Nephron (organoid): ENCODE measurements around the gene OGDHL.

Experiments used
- H3K27ac Mint-ChIP-seq, 3 experiments: 2 replicates each; pipeline ENCODE4 v1.8.0; 2020; ENCODE audit warnings: mixed read lengths in 3 of 3, mild to moderate bottlenecking in 2 of 3, moderate library complexity in 1 of 3
- H3K27me3 Mint-ChIP-seq: 2 replicates; pipeline ENCODE4 v1.8.0; 2021; ENCODE audit warnings: low read depth, mild to moderate bottlenecking, moderate library complexity, mixed read lengths
- H3K36me3 Mint-ChIP-seq: 2 replicates; pipeline ENCODE4 v1.8.0; 2020; ENCODE audit warnings: low read depth, mixed read lengths
- H3K4me1 Mint-ChIP-seq: 2 replicates; pipeline ENCODE4 v1.8.0; 2020; ENCODE audit warnings: mixed read lengths
- H3K4me3 Mint-ChIP-seq, 3 experiments: 2 replicates each; pipeline ENCODE4 v1.8.0; 2020; ENCODE audit warnings: mild to moderate bottlenecking in 3 of 3, mixed read lengths in 3 of 3, moderate library complexity in 2 of 3
- H3K9me3 Mint-ChIP-seq: 2 replicates; pipeline ENCODE4 v1.8.0; 2020; ENCODE audit warnings: mixed read lengths
- CTCF ChIP-seq, 3 experiments: fragments of 200-600 bp; sonication (generic); IDR thresholded peaks; one replicate each; pipeline ENCODE4 v1.5.0; 2021; ENCODE audit warnings: antibody characterized with exemption in 3 of 3; ENCODE audit not compliant: unreplicated experiment in 3 of 3

OGDHL gene

GRCh38 chr10:49744091-49744685 lies 17.9 kb downstream of the OGDHL start:
- no peak overlapping the region for H3K4me3 Mint-ChIP-seq
- no peaks in the 10 kb centered on the region for H3K36me3 Mint-ChIP-seq
- no peak for TF ChIP-seq CTCF (IDR thresholded peaks at IDR 0.05; ENCODE audit: unreplicated experiment in 3 of 3)
- H3K4me1 Mint-ChIP-seq = no peaks in the 10 kb centered on the region
- H3K9me3 Mint-ChIP-seq = no peaks in the 10 kb centered on the region
- H3K27me3 Mint-ChIP-seq = no peaks in the 10 kb centered on the region
- no peak overlapping the region for H3K27ac Mint-ChIP-seq

DNA sequence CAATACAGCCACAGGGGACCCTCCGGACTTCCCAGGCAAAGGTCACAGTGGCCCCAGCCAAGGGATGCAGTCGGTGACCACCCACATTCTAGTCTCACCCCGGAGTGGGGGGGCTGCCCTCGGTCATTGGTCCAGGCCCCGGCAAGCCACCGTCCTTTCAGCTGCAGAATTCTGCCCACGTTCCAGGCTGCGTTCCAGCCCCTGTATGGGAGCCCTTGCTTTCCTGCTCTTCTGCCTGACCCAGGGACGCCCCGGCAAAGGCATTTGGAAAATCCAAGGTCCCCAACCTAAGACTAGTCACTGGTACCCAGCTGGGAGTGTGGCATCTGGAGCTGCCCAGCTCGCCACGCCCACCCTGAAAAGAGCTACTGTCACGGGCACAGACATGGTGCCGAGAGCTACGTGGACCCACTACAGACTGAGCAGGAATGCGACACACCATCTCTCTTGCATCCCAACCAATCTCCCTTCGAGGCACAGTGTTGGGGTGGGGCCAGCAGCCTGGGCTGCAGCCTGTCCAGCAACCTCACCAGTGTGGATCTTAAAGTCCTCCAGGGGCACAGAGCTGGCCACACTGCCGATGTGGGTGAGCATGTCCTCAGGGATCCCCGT lies 18.6 kb downstream of the OGDHL start:
- peaks cover 4% of the 10 kb centered on the region for H3K27me3 Mint-ChIP-seq
- no peak overlapping the region for H3K27ac Mint-ChIP-seq
- no peaks in the 10 kb centered on the region for H3K4me1 Mint-ChIP-seq
- no peaks in the 10 kb centered on the region for H3K36me3 Mint-ChIP-seq
- H3K9me3 Mint-ChIP-seq = no peaks in the 10 kb centered on the region
- no peak for TF ChIP-seq CTCF (IDR thresholded peaks at IDR 0.05; ENCODE audit: unreplicated experiment in 3 of 3)
- no peak overlapping the region for H3K4me3 Mint-ChIP-seq

- Mint-ChIP-seq H3K27me3 (peaks cover 4% of the 10 kb centered on the region), H3K36me3 (no peaks in the 10 kb centered on the region), H3K4me1 (no peaks in the 10 kb centered on the region), H3K4me3 (no peak overlapping the region), H3K27ac (no peak overlapping the region), H3K9me3 (no peaks in the 10 kb centered on the region)
- no peak for TF ChIP-seq CTCF (IDR thresholded peaks at IDR 0.05; ENCODE audit: unreplicated experiment in 3 of 3)
These were observed 19.2 kb downstream of the OGDHL start for GRCh38 chr10:49742683-49743463.

DNA sequence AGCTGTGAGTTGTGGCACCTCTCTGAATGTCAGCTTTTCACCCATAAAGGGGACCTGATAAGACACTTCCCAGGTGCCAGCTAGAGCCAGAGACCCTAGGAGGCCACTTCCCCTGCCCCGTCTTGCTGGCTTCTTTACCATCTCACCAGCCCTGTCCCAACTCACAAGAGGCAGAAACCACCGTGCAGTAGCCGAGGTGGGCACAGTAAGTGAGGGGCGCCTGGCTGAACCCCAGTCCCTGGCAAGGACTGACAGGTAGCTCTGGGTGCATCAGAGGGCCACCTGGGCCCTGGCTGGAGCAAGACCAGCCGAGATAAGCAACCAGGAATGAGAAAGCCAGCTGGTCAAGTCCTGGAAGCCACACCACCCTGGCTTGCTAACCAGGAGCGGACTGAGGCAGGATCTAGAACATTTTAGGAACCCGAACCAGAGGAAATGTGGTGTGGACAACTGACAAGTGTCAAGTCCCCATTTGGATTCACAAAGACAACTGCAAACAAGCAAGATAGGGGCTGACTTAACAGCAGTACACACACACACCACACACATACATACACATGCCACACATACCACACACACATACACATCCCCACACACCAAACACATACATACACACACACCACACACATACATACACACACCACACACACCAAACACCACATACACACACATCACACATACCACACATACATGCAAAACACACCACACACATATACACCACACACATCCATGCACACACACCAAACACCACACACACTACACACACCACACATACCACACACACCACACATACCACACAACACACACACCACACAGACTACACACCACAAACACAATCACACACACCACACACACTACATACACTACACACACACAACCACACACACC lies 20.8 kb downstream of the OGDHL start:
- H3K9me3 Mint-ChIP-seq = no peaks in the 10 kb centered on the region
- no peaks in the 10 kb centered on the region for H3K36me3 Mint-ChIP-seq
- H3K27ac Mint-ChIP-seq = no peak overlapping the region
- TF ChIP-seq CTCF (IDR thresholded peaks at IDR 0.05; ENCODE audit: unreplicated experiment in 3 of 3) = no peak
- peaks cover 4% of the 10 kb centered on the region for H3K27me3 Mint-ChIP-seq
- no peak overlapping the region for H3K4me3 Mint-ChIP-seq
- H3K4me1 Mint-ChIP-seq = no peaks in the 10 kb centered on the region

- Mint-ChIP-seq H3K36me3 (no peaks in the 10 kb centered on the region), H3K27ac (no peak overlapping the region), H3K4me1 (no peaks in the 10 kb centered on the region), H3K4me3 (no peak overlapping the region), H3K27me3 (peaks cover 4% of the 10 kb centered on the region), H3K9me3 (no peaks in the 10 kb centered on the region)
- TF ChIP-seq CTCF (IDR thresholded peaks at IDR 0.05; ENCODE audit: unreplicated experiment in 3 of 3) = no peak
These were observed 21.6 kb downstream of the OGDHL start for GRCh38 chr10:49740346-49741107.
